Endodermal cell (in vitro differentiated cells): ENCODE measurements around the gene MYO7A. TPM values are rescaled to one million over a fixed set of nuclear protein-coding genes. Genes with fewer than 3 reads are reported as not detected.
A peak's percentile ranks its signal among the peaks of the same experiment; 100 is the strongest.

Source experiments
- DNase-seq: peaks from one replicate; pipeline ENCODE4 v3.0.0-alpha.2; 2017
- H3K27ac ChIP-seq: 2 replicates; pipeline ENCODE4 v1.5.1; 2013; ENCODE audit warnings: mild to moderate bottlenecking, low read depth, low read length, moderate library complexity
- H3K27me3 ChIP-seq: 2 replicates; pipeline ENCODE4 v1.6.1; 2013; ENCODE audit warnings: mild to moderate bottlenecking, low read length, moderate library complexity; ENCODE audit not compliant: insufficient read depth, control insufficient read depth, poor library complexity, severe bottlenecking
- H3K36me3 ChIP-seq: 2 replicates; pipeline ENCODE4 v1.7.0; 2013; ENCODE audit warnings: mild to moderate bottlenecking, low read length, moderate library complexity; ENCODE audit not compliant: control insufficient read depth, insufficient read depth
- H3K4me1 ChIP-seq: one replicate; pipeline ENCODE4 v1.7.0; 2013; ENCODE audit warnings: low read length; ENCODE audit not compliant: control insufficient read depth, insufficient read depth
- H3K4me3 ChIP-seq: 2 replicates; pipeline ENCODE4 v1.5.1; 2013; ENCODE audit warnings: mild to moderate bottlenecking, low read length, moderate library complexity
- H3K9ac ChIP-seq: 2 replicates; pipeline ENCODE4 v1.6.1; 2013; ENCODE audit warnings: mild to moderate bottlenecking, low read length, moderate library complexity; ENCODE audit not compliant: poor library complexity, severe bottlenecking; ENCODE audit errors: extremely low read depth
- H3K9me3 ChIP-seq: 2 replicates; pipeline ENCODE4 v1.6.1; 2013; ENCODE audit warnings: mild to moderate bottlenecking, low read length, moderate library complexity; ENCODE audit not compliant: control insufficient read depth
- H3K27ac Mint-ChIP-seq: 2 replicates; pipeline ENCODE4 v1.8.0; 2020; ENCODE audit warnings: mixed read lengths
- H3K27me3 Mint-ChIP-seq: 2 replicates; pipeline ENCODE4 v1.8.0; 2021; ENCODE audit warnings: mild to moderate bottlenecking, mixed read lengths; ENCODE audit not compliant: insufficient read depth
- H3K36me3 Mint-ChIP-seq: 2 replicates; pipeline ENCODE4 v1.8.0; 2020; ENCODE audit warnings: low read depth, mixed read lengths
- H3K4me1 Mint-ChIP-seq: 2 replicates; pipeline ENCODE4 v1.8.0; 2020; ENCODE audit warnings: mixed read lengths
- H3K4me3 Mint-ChIP-seq: 2 replicates; pipeline ENCODE4 v1.8.0; 2020; ENCODE audit warnings: mild to moderate bottlenecking, moderate library complexity, mixed read lengths
- H3K9me3 Mint-ChIP-seq: 2 replicates; pipeline ENCODE4 v1.8.0; 2020; ENCODE audit warnings: mild to moderate bottlenecking, mixed read lengths
- WGBS, 2 experiments: methylation state at CpG; one replicate each; pipeline versions ENCODE4 v1.1.5 to v1.1.7; 2013; ENCODE audit warnings: missing lambda C conversion rate in 2 of 2, mixed read lengths in 1 of 2; ENCODE audit not compliant: insufficient coverage in 1 of 2, insufficient read length in 1 of 2; 5-methylcytosine and 5-hydroxymethylcytosine counted together
- total RNA-seq, 2 donors: library from RNA; stranded (reverse); fragmentation: NEBNext Ultra II Directional in 1 of 2; extraction: Animal tissue kit (Norgen Biotek cat#: 25700) in 1 of 2; gene quantifications; 2 replicates in 1 of 2; 3 replicates in 1 of 2; pipeline ENCODE4 v1.2.1, GENCODE V29; 2021
- TF ChIP-seq, protein P1 (sequence below): fragments of 200-600 bp; sonication (generic); conservative IDR thresholded peaks from 2 replicates; pipeline ENCODE4 v1.5.0; 2021; ENCODE audit warnings: antibody characterized with exemption, mild to moderate bottlenecking

The MYO7A gene
- total RNA-seq, 2 donors from 2014 or later: 2.4 to 2.7 TPM

DNA sequence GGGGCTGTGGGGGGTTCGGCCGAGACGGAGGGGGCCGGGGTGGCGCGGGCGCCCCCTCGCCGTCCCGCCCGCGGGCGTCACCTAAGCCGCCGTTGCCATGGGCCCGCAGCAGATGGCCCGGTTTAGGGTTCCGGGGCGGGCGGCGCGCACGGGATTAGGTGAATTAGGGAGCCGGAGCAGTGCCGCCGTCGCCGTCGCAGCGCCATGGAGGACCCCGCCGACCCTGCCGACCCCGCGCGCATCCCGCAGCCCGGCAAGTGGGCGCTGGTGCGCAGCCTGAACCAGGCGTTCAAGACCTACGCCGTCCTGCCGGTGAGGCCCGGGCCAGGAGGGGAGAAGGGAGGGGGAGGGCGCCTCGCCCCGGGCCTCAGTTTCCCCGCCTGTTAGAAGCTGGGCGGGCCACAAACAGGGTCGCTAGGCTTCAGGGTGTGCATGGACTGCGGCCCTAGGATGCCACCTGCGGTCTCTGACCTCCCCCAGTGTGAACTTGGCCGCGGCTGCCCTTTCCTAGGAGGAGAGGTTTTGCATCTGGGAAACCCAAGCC is 10.1 kb downstream of the MYO7A start:
- WGBS, 2 experiments: 95 to 96% methylated on average over 25 to 55 of the region's 55 CpGs
- Histone ChIP-seq H3K36me3 (no peaks in the 10 kb centered on the region), H3K4me3 (no peak overlapping the region), H3K27ac (no peak overlapping the region), H3K9me3 (no peaks in the 10 kb centered on the region), H3K27me3 (no peaks in the 10 kb centered on the region), H3K4me1 (no peaks in the 10 kb centered on the region), H3K9ac (no peak overlapping the region)
- Mint-ChIP-seq H3K27ac (no peak overlapping the region), H3K4me1 (peaks cover 9% of the 10 kb centered on the region), H3K27me3 (no peaks in the 10 kb centered on the region), H3K36me3 (no peaks in the 10 kb centered on the region), H3K4me3 (no peak overlapping the region), H3K9me3 (no peaks in the 10 kb centered on the region)
- TF ChIP-seq, protein P1, sequence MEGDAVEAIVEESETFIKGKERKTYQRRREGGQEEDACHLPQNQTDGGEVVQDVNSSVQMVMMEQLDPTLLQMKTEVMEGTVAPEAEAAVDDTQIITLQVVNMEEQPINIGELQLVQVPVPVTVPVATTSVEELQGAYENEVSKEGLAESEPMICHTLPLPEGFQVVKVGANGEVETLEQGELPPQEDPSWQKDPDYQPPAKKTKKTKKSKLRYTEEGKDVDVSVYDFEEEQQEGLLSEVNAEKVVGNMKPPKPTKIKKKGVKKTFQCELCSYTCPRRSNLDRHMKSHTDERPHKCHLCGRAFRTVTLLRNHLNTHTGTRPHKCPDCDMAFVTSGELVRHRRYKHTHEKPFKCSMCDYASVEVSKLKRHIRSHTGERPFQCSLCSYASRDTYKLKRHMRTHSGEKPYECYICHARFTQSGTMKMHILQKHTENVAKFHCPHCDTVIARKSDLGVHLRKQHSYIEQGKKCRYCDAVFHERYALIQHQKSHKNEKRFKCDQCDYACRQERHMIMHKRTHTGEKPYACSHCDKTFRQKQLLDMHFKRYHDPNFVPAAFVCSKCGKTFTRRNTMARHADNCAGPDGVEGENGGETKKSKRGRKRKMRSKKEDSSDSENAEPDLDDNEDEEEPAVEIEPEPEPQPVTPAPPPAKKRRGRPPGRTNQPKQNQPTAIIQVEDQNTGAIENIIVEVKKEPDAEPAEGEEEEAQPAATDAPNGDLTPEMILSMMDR: no peak
- no peak for DNase-seq

DNA sequence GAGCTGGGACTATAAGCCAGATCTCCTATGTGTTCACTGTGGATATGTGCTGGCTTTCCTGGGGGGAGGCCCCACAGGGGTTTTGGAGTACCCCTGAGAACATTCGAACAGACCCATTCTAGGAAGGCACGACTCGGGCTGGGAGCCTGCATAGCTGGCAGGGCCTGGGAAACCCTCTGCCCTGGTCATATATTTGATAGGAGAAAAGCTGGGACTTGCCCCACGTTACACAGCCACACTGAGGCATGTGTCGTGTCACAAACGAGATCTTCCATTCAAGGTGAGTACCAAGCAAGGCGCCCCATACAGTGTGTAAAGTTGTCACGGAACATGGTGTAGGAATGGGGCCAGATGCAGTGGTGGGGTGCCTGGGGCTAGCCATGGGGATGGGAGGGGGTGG is 11.2 kb downstream of the MYO7A start:
- TF ChIP-seq, protein P1: no peak
- peaks cover 9% of the 10 kb centered on the region for H3K4me1 Mint-ChIP-seq
- Histone ChIP-seq H3K27ac (no peak overlapping the region), H3K27me3 (no peaks in the 10 kb centered on the region), H3K4me1 (no peaks in the 10 kb centered on the region), H3K36me3 (no peaks in the 10 kb centered on the region), H3K4me3 (no peak overlapping the region), H3K9me3 (no peaks in the 10 kb centered on the region), H3K9ac (no peak overlapping the region)
- H3K9me3 Mint-ChIP-seq: no peaks in the 10 kb centered on the region
- H3K36me3 Mint-ChIP-seq: no peaks in the 10 kb centered on the region
- 89% methylated on average over 8 of the region's 8 CpGs; no CpG with 5 or more reads in 1 of the 2 experiments for WGBS, 2 experiments
- H3K27me3 Mint-ChIP-seq: no peaks in the 10 kb centered on the region
- no peak overlapping the region for H3K27ac Mint-ChIP-seq
- H3K4me3 Mint-ChIP-seq: no peak overlapping the region
- DNase-seq: no peak

DNA sequence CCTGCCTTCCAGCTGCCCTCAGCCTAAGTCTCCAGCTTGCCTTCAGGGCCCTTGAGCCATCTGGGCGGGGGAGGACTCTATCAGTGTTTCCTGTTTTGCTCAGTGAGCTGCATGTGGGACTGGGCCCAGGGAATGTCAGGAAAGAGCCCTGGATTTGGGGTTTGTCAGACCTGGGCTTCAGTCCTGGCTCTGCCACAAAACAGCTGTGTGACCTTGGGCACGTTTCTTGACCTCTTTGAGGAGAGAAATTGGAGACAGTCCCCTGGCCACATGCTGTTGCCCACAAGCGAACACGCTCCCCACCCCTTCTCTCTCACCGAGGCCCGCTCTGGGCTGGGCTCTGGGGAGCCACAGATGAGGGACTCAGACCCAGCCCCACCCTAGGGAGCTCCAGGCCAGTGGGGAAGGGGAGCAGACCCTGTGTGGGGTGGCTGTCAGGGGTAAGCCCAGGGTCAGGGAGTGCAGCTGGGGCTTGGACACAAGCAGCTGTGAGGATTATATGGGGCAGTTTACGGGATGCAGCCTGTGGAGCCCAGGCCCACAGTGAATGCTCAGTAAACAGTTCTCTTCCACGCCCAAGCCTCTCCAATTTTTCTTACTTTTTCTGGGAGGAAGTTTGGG is 12.3 kb downstream of the MYO7A start:
- H3K4me3 ChIP-seq: no peak overlapping the region
- DNase-seq: peak; percentile 87
- H3K27me3 Mint-ChIP-seq: no peaks in the 10 kb centered on the region
- H3K9ac ChIP-seq: no peak overlapping the region
- TF ChIP-seq, protein P1: no peak
- H3K27ac Mint-ChIP-seq: no peak overlapping the region
- no peak overlapping the region for H3K27ac ChIP-seq
- H3K4me1 ChIP-seq: no peaks in the 10 kb centered on the region
- H3K27me3 ChIP-seq: no peaks in the 10 kb centered on the region
- H3K36me3 ChIP-seq: no peaks in the 10 kb centered on the region
- H3K4me1 Mint-ChIP-seq: peaks cover 9% of the 10 kb centered on the region
- no peaks in the 10 kb centered on the region for H3K9me3 ChIP-seq
- no peaks in the 10 kb centered on the region for H3K36me3 Mint-ChIP-seq
- no peaks in the 10 kb centered on the region for H3K9me3 Mint-ChIP-seq
- no peak overlapping the region for H3K4me3 Mint-ChIP-seq
- 0 to 65% methylated on average over 1 to 8 of the region's 8 CpGs for WGBS, 2 experiments
